GM21515 (cell line): Measurements from ENCODE around the gene OR2F2.

Experiments
- ATAC-seq: cut with Tn5 transposase; IDR thresholded peaks from one replicate; pipeline ENCODE4 v1.9.1; 2021; ENCODE audit not compliant: unreplicated experiment

OR2F2 gene

GRCh38 chr7:143913945-143914615 is 21.0 kb upstream of the OR2F2 start:
- no peak for ATAC-seq

GRCh38 chr7:143914938-143915652 is 19.9 kb upstream of the OR2F2 start:
- ATAC-seq = no peak

- ATAC-seq = no peak
Measured at GRCh38 chr7:143924851-143925250, 10.2 kb upstream of the OR2F2 start.

GRCh38 chr7:143929224-143929920 is 5.7 kb upstream of the OR2F2 start:
- ATAC-seq = no peak

GRCh38 chr7:143931739-143932138 is 3.3 kb upstream of the OR2F2 start:
- ATAC-seq = no peak

GRCh38 chr7:143936087-143937009 is 1.3 kb downstream of the OR2F2 start:
- no peak for ATAC-seq

- no peak for ATAC-seq
Measured at GRCh38 chr7:143938379-143939243, 3.6 kb downstream of the OR2F2 start.

- ATAC-seq = no peak
Measured at GRCh38 chr7:143945423-143945822, 10.4 kb downstream of the OR2F2 start.

- ATAC-seq = no peak
Measured at GRCh38 chr7:143947111-143947510, 12.1 kb downstream of the OR2F2 start.

- no peak for ATAC-seq
Measured at GRCh38 chr7:143948733-143949132, 13.7 kb downstream of the OR2F2 start.

- no peak for ATAC-seq
Measured at GRCh38 chr7:143953421-143953820, 18.4 kb downstream of the OR2F2 start.

- no peak for ATAC-seq
Measured at GRCh38 chr7:143954135-143954534, 19.1 kb downstream of the OR2F2 start.

- no peak for ATAC-seq
Measured at GRCh38 chr7:143954544-143954943, 19.5 kb downstream of the OR2F2 start, which contains the start of gene OR2F1. OR2F1 (plus strand) TSS chr7:143954844; CDS start chr7:143959971, 5,127 bp downstream.

- ATAC-seq = no peak
Measured at GRCh38 chr7:143958781-143959180, 23.7 kb downstream of the OR2F2 start.

- no peak for ATAC-seq
Measured at GRCh38 chr7:143960813-143961610, 26.0 kb downstream of the OR2F2 start.

- no peak for ATAC-seq
Measured at GRCh38 chr7:143965280-143965679, 30.2 kb downstream of the OR2F2 start.

GRCh38 chr7:143967398-143967797 is 32.4 kb downstream of the OR2F2 start:
- no peak for ATAC-seq

- ATAC-seq = no peak
Measured at GRCh38 chr7:143973870-143974416, 38.9 kb downstream of the OR2F2 start.

- no peak for ATAC-seq
Measured at GRCh38 chr7:143974459-143974858, 39.4 kb downstream of the OR2F2 start.
